Mesenchymal stem cell (in vitro differentiated cells and primary cell): Measurements from ENCODE around the gene SRC.
A peak's percentile ranks its signal among the peaks of the same experiment; 100 is the strongest.

ENCODE experiments used
- DNase-seq: peaks from one replicate; pipeline ENCODE4 v3.0.0-alpha.2; 2013
- H2AFZ ChIP-seq: one replicate; pipeline ENCODE4 v1.6.1; 2013; ENCODE audit warnings: low read depth, mild to moderate bottlenecking, control low read depth, inconsistent platforms, low read length, moderate library complexity
- H2AK5ac ChIP-seq: 2 replicates; pipeline ENCODE4 v1.6.1; 2013; ENCODE audit warnings: low read length, moderate library complexity, mild to moderate bottlenecking, inconsistent platforms; ENCODE audit not compliant: severe bottlenecking
- H2BK120ac ChIP-seq: one replicate; pipeline ENCODE4 v1.6.1; 2013; ENCODE audit warnings: low read depth, mild to moderate bottlenecking, inconsistent platforms, low read length, moderate library complexity
- H2BK12ac ChIP-seq, 2 experiments: one replicate each; pipeline ENCODE4 v1.6.1; 2013; ENCODE audit warnings: inconsistent platforms in 2 of 2, low read length in 2 of 2, mild to moderate bottlenecking in 2 of 2, moderate library complexity in 2 of 2, control low read depth in 1 of 2
- H2BK15ac ChIP-seq: one replicate; pipeline ENCODE4 v1.6.1; 2013; ENCODE audit warnings: mild to moderate bottlenecking, low read depth, inconsistent platforms; ENCODE audit not compliant: poor library complexity, severe bottlenecking
- H2BK5ac ChIP-seq: 2 replicates; pipeline ENCODE4 v1.6.1; 2013; ENCODE audit warnings: low read depth, mild to moderate bottlenecking, low read length, control low read depth, inconsistent platforms; ENCODE audit not compliant: poor library complexity, severe bottlenecking
- H3K14ac ChIP-seq, 2 experiments: one replicate each; pipeline ENCODE4 v1.6.1; 2013; ENCODE audit warnings: inconsistent platforms in 2 of 2, low read length in 2 of 2, control low read depth in 1 of 2, mild to moderate bottlenecking in 1 of 2, moderate library complexity in 1 of 2
- H3K18ac ChIP-seq, 2 experiments: one replicate each; pipeline ENCODE4 v1.6.1; 2013; ENCODE audit warnings: inconsistent platforms in 2 of 2, low read length in 2 of 2, control low read depth in 1 of 2, low read depth in 1 of 2, mild to moderate bottlenecking in 1 of 2
- H3K23ac ChIP-seq, 2 experiments: one replicate each; pipeline ENCODE4 v1.6.1; 2013; ENCODE audit warnings: inconsistent platforms in 2 of 2, low read length in 2 of 2, mild to moderate bottlenecking in 2 of 2, moderate library complexity in 2 of 2, control low read depth in 1 of 2
- H3K27ac ChIP-seq: 2 replicates; pipeline ENCODE4 v1.5.1; 2013; ENCODE audit warnings: mild to moderate bottlenecking, moderate library complexity, low read length, control low read depth, inconsistent platforms; ENCODE audit not compliant: poor library complexity, severe bottlenecking
- H3K27me3 ChIP-seq, 2 experiments: 2 replicates each; pipeline versions ENCODE4 v1.6.1 to v1.7.0; 2013; ENCODE audit warnings: low read length in 2 of 2, mild to moderate bottlenecking in 2 of 2, moderate library complexity in 2 of 2, control low read depth in 1 of 2, inconsistent platforms in 1 of 2; ENCODE audit not compliant: control insufficient read depth in 1 of 2, insufficient read depth in 1 of 2
- H3K36me3 ChIP-seq, 2 experiments: 2 replicates each; pipeline versions ENCODE4 v1.6.1 to v1.7.0; 2013; ENCODE audit warnings: low read length in 2 of 2, control low read depth in 1 of 2, inconsistent platforms in 1 of 2, low read depth in 1 of 2, mild to moderate bottlenecking in 1 of 2; ENCODE audit not compliant: insufficient read depth in 2 of 2, control insufficient read depth in 1 of 2
- H3K4ac ChIP-seq, 2 experiments: one replicate each; pipeline ENCODE4 v1.6.1; 2013; ENCODE audit warnings: inconsistent platforms in 2 of 2, low read length in 2 of 2, mild to moderate bottlenecking in 2 of 2, moderate library complexity in 2 of 2, control low read depth in 1 of 2, low read depth in 1 of 2
- H3K4me1 ChIP-seq: 2 replicates; pipeline ENCODE4 v1.6.1; 2013; ENCODE audit warnings: low read depth, low read length, control low read depth; ENCODE audit not compliant: control insufficient read depth, insufficient read depth
- H3K4me2 ChIP-seq: 2 replicates; pipeline ENCODE4 v1.6.1; 2013; ENCODE audit warnings: low read length, mild to moderate bottlenecking, inconsistent platforms; ENCODE audit not compliant: poor library complexity, severe bottlenecking
- H3K4me3 ChIP-seq, 2 experiments: 2 replicates each; pipeline versions ENCODE4 v1.5.1 to v1.7.0; 2013; ENCODE audit warnings: low read length in 2 of 2, mild to moderate bottlenecking in 2 of 2, control low read depth in 1 of 2, low read depth in 1 of 2; ENCODE audit not compliant: insufficient read depth in 1 of 2
- H3K79me1 ChIP-seq: replicated peaks from 2 replicates; pipeline ENCODE4 v1.6.1; 2013; ENCODE audit warnings: mild to moderate bottlenecking, control low read depth, low read length, inconsistent platforms; ENCODE audit not compliant: poor library complexity, severe bottlenecking
- H3K9ac ChIP-seq: 2 replicates; pipeline ENCODE4 v1.7.0; 2013; ENCODE audit warnings: mild to moderate bottlenecking, low read length, moderate library complexity
- H3K9me3 ChIP-seq: 2 replicates; pipeline ENCODE4 v1.7.0; 2013; ENCODE audit warnings: mild to moderate bottlenecking, low read length; ENCODE audit not compliant: control insufficient read depth
- H4K8ac ChIP-seq: one replicate; pipeline ENCODE4 v1.6.1; 2013; ENCODE audit warnings: inconsistent platforms, mild to moderate bottlenecking, low read length, moderate library complexity
- H4K91ac ChIP-seq: one replicate; pipeline ENCODE4 v1.6.1; 2013; ENCODE audit warnings: mild to moderate bottlenecking, low read length, inconsistent platforms
- WGBS: methylation state at CpG from one replicate; pipeline ENCODE4 v1.1.7; 2013; ENCODE audit warnings: mixed read lengths; 5-methylcytosine and 5-hydroxymethylcytosine counted together

Gene SRC

DNA sequence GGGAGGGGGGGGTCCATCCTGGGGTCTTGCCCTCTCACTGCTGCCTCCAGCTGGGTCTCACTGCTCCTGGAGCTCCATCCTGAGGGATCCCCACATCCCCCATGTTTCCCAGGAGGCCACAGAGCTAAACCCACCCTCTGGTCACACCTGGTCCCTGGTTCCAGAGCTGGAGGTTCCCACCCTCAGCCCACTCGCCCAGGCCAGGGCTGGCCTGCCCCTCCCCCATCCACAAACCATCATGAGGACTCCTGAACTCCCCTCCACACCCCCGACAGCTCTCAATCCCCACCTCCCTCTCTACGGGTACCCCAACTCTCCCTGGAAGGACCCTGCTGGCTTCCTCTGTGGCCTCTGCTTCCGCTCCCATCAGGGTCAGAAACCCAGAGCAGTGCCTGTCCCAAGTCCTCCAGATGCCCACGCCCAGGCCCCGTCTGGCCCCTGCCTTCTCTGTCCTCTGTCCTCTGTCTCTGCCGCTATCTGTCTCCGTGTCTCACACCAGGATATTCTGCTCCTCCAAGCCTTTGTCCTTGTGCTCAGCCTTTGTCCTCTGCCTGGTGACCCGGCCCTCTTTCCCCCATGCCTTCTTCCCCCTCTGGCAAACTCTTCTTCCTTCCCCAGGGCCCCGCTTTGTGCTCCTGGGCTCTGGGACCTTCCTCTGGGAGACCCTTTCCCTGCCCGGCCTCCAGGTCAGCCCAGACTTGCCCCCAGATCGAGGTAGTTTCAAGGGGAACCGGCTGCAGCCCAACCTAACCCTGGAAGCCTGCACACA lies 74.0 kb downstream of the SRC start:
- no peak overlapping the region for H3K27ac ChIP-seq
- no peaks in the 10 kb centered on the region for H3K36me3 ChIP-seq
- H3K9ac ChIP-seq, result no peak overlapping the region
- H3K4me1 ChIP-seq, result peaks cover 5% of the 10 kb centered on the region
- H3K79me1 ChIP-seq, result no peaks in the 10 kb centered on the region
- WGBS, result 68% methylated on average over 13 of the region's 13 CpGs
- H2BK12ac ChIP-seq, result no peak overlapping the region
- H3K4me2 ChIP-seq, result no peak overlapping the region
- no peak overlapping the region for H2AFZ ChIP-seq
- no peak overlapping the region for H4K91ac ChIP-seq
- H3K4ac ChIP-seq, result no peak overlapping the region
- H4K8ac ChIP-seq, result no peak overlapping the region
- no peak overlapping the region for H3K14ac ChIP-seq
- DNase-seq, result no peak
- H2BK120ac ChIP-seq, result no peak overlapping the region
- no peaks in the 10 kb centered on the region for H3K9me3 ChIP-seq
- H2BK15ac ChIP-seq, result no peak overlapping the region
- H3K27me3 ChIP-seq, result peaks cover 95 to 100% of the 10 kb centered on the region in 2 experiments
- peak overlapping the region in 1 of 2 experiments; percentile 14 for H3K4me3 ChIP-seq
- no peak overlapping the region for H2AK5ac ChIP-seq
- H3K18ac ChIP-seq, result no peak overlapping the region
- no peak overlapping the region for H3K23ac ChIP-seq
- H2BK5ac ChIP-seq, result no peak overlapping the region

DNA sequence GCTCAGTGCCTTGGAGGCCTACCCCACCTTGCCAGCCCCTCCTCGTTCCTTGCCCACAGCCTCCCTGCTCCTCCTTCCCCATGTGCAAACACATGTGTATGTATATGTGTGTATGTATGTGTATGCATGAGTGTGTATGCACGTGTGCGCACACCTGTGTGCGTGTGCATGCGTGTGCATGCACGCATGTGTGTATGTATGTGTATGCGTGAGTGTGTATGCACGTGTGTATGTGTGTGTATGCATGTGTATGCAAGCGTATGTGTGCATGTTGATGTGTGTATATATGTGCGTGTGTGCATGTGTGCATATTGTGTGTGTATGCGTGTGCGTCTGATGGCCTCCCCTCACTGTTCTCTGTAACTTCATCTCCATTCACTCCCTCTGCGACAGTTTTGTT lies 74.7 kb downstream of the SRC start:
- Histone ChIP-seq H3K23ac (no peak overlapping the region), H2AFZ (no peak overlapping the region), H2BK5ac (no peak overlapping the region), H3K9ac (no peak overlapping the region), H3K4me1 (peaks cover 5% of the 10 kb centered on the region), H2BK15ac (no peak overlapping the region), H4K8ac (no peak overlapping the region), H3K9me3 (no peaks in the 10 kb centered on the region), H2AK5ac (no peak overlapping the region), H3K27me3 (peaks cover 96 to 100% of the 10 kb centered on the region in 2 experiments), H3K14ac (peak overlapping the region in 1 of 2 experiments; percentile 0), H4K91ac (peak overlapping the region; percentile 1), H3K27ac (no peak overlapping the region), H3K4me2 (no peak overlapping the region), H3K4me3 (no peak overlapping the region), H3K18ac (no peak overlapping the region), H2BK12ac (no peak overlapping the region), H3K4ac (no peak overlapping the region), H3K79me1 (no peaks in the 10 kb centered on the region), H3K36me3 (no peaks in the 10 kb centered on the region), H2BK120ac (no peak overlapping the region)
- no peak for DNase-seq
- 97% methylated on average over 13 of the region's 13 CpGs for WGBS

DNA sequence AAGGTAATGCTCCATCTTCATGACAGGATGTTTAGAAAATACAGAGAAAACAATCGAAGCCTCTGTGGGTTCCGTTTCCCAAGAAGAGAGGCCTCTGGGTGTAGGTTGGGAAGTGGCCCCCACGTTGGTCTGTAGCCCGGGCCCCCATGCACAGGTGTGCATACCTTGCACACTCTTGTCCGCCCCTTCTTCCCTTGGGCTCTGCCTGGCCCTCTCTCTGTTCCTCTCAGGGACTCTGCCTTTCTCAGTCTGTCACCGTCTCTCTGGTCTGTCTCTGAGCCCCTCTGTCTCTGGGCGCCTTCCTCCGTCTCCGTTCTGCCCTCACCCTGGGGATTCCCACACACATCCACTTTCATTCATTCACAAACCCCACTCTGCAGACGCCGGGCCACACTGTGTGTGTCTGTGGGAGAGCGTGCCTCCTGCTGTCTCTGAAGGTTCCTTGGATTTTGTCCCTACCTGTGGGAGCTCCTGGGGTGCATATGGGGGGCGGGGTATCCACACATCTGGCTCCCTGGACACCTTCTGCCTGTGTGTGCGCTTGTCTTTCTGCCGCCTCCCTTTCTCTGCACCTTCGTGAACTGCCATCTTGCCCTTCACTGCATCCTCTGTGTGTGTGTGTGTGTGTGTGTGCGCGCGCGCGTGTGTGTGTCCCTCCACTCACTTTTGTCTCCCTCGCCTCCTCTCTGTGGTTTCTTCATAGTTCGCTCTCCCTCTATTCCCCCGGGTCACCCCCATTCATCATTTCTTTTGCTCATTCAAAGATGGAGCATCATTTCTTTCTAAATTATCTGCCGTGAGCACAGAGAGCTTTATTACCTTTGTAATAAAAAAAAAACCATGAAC lies 75.3 kb downstream of the SRC start:
- 78% methylated on average over 16 of the region's 25 CpGs for WGBS
- Histone ChIP-seq H2BK15ac (no peak overlapping the region), H3K79me1 (no peaks in the 10 kb centered on the region), H3K36me3 (no peaks in the 10 kb centered on the region), H2BK5ac (no peak overlapping the region), H4K8ac (no peak overlapping the region), H3K4me1 (peaks cover 5% of the 10 kb centered on the region), H3K4ac (no peak overlapping the region), H3K9me3 (no peaks in the 10 kb centered on the region), H4K91ac (no peak overlapping the region), H2BK120ac (no peak overlapping the region), H3K9ac (no peak overlapping the region), H2AFZ (no peak overlapping the region), H3K4me2 (no peak overlapping the region), H3K27ac (no peak overlapping the region), H3K27me3 (peaks cover 97 to 100% of the 10 kb centered on the region in 2 experiments), H3K4me3 (no peak overlapping the region), H2BK12ac (no peak overlapping the region), H3K14ac (no peak overlapping the region), H2AK5ac (no peak overlapping the region), H3K18ac (no peak overlapping the region), H3K23ac (no peak overlapping the region)
- DNase-seq, result no peak

DNA sequence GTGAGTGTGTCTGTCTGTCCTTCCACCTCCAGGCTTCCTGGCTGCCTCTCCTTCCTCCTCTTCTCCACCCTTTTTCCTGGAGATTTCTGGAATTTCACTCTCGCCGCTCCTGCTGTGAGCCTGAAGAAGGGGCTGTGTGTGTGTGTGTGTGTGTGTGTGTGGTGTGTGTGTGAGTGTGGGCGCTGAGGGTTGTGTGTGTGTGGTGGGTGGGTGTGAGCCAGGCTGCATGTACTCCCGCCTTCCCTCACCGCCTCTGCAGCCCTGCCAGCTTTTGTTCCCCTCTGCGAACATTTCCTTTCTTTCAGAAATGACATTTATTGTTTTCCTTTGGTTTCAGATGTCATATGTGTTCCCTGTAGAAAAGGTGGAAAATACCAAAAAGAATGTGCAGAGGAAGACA lies 76.0 kb downstream of the SRC start:
- no peak overlapping the region for H2BK5ac ChIP-seq
- 36% methylated on average over 2 of the region's 6 CpGs for WGBS

More for the DNA sequence above, 76.0 kb downstream of the SRC start:
- no peak for DNase-seq
- no peaks in the 10 kb centered on the region for H3K36me3 ChIP-seq
- no peak overlapping the region for H2AFZ ChIP-seq
- no peaks in the 10 kb centered on the region for H3K79me1 ChIP-seq
- no peaks in the 10 kb centered on the region for H3K9me3 ChIP-seq
- H3K4me1 ChIP-seq, result peaks cover 5% of the 10 kb centered on the region
- no peak overlapping the region for H2AK5ac ChIP-seq
- no peak overlapping the region for H4K91ac ChIP-seq
- no peak overlapping the region for H4K8ac ChIP-seq
- no peak overlapping the region for H3K9ac ChIP-seq
- no peak overlapping the region for H2BK15ac ChIP-seq
- H3K14ac ChIP-seq, result no peak overlapping the region
- H3K4me2 ChIP-seq, result no peak overlapping the region
- no peak overlapping the region for H3K4ac ChIP-seq
- H2BK120ac ChIP-seq, result no peak overlapping the region
- H3K23ac ChIP-seq, result no peak overlapping the region
- H3K27ac ChIP-seq, result no peak overlapping the region
- no peak overlapping the region for H3K4me3 ChIP-seq
- peaks cover 97 to 100% of the 10 kb centered on the region in 2 experiments for H3K27me3 ChIP-seq
- no peak overlapping the region for H3K18ac ChIP-seq
- no peak overlapping the region for H2BK12ac ChIP-seq
